CD4-positive, CD25-positive, alpha-beta regulatory T cell (primary cell): ENCODE results near the gene EFNB1. TPM values are rescaled to one million over a fixed set of nuclear protein-coding genes. Genes with fewer than 3 reads are reported as not detected.

Source experiments
- ATAC-seq, 2 donors: fragments of 150-1000 bp; cut with Tn5 transposase; one replicate each; pipeline ENCODE4 v1.10.0; 2021; ENCODE audit warnings: low read depth in 2 of 2, moderate number of reproducible peaks in 2 of 2, moderate library complexity in 1 of 2
- DNase-seq, 3 donors: peaks; one replicate each; pipeline versions ENCODE4 v3.0.0 to v3.0.0-alpha.2; 2012 to 2022; ENCODE audit warnings: mixed read lengths in 1 of 3
- H3K27ac ChIP-seq: one replicate; pipeline ENCODE4 v1.7.0; 2013; ENCODE audit warnings: mild to moderate bottlenecking, low read length; ENCODE audit not compliant: insufficient read depth, poor library complexity, severe bottlenecking
- H3K27me3 ChIP-seq: one replicate; pipeline ENCODE4 v1.7.0; 2013; ENCODE audit warnings: low read length; ENCODE audit not compliant: control insufficient read depth, insufficient read depth
- H3K36me3 ChIP-seq: one replicate; pipeline ENCODE4 v1.7.0; 2013; ENCODE audit warnings: mild to moderate bottlenecking, low read length, moderate library complexity; ENCODE audit not compliant: control insufficient read depth, insufficient read depth
- H3K4me1 ChIP-seq: 2 replicates; pipeline ENCODE4 v1.7.0; 2013; ENCODE audit warnings: mild to moderate bottlenecking, low read length; ENCODE audit not compliant: insufficient read depth, control insufficient read depth, poor library complexity, severe bottlenecking
- H3K4me3 ChIP-seq: one replicate; pipeline ENCODE4 v1.7.0; 2013; ENCODE audit warnings: low read depth, mild to moderate bottlenecking, low read length, moderate library complexity
- H3K9me3 ChIP-seq, 2 experiments: 1 replicate in 1 of 2; 2 replicates in 1 of 2; pipeline ENCODE4 v1.7.0; 2013; ENCODE audit warnings: low read length in 2 of 2, mild to moderate bottlenecking in 1 of 2, moderate library complexity in 1 of 2; ENCODE audit not compliant: control insufficient read depth in 2 of 2
- H3K27ac Mint-ChIP-seq, 3 donors: one replicate each; pipeline ENCODE4 v1.8.0; 2020 to 2022; ENCODE audit warnings: mild to moderate bottlenecking in 3 of 3, mixed read lengths in 3 of 3, moderate library complexity in 2 of 3
- H3K27me3 Mint-ChIP-seq: one replicate; pipeline ENCODE4 v1.8.0; 2022; ENCODE audit warnings: mild to moderate bottlenecking, mixed read lengths
- H3K36me3 Mint-ChIP-seq: one replicate; pipeline ENCODE4 v1.8.0; 2020; ENCODE audit warnings: mixed read lengths
- H3K4me1 Mint-ChIP-seq, 4 donors: one replicate each; pipeline ENCODE4 v1.8.0; 2020 to 2022; ENCODE audit warnings: mixed read lengths in 4 of 4, mild to moderate bottlenecking in 1 of 4
- H3K4me3 Mint-ChIP-seq, 4 donors: one replicate each; pipeline ENCODE4 v1.8.0; 2020 to 2022; ENCODE audit warnings: mild to moderate bottlenecking in 4 of 4, mixed read lengths in 4 of 4, moderate library complexity in 3 of 4
- H3K9me3 Mint-ChIP-seq, 7 donors: one replicate each; pipeline ENCODE4 v1.8.0; 2020 to 2022; ENCODE audit warnings: mixed read lengths in 7 of 7, mild to moderate bottlenecking in 3 of 7, moderate library complexity in 2 of 7
- polyA plus RNA-seq, 4 donors: library from polyadenylated mRNA; unstranded; fragments of 300-500 nt; fragmentation: Illumina TruSeq; gene quantifications; one replicate each; pipeline ENCODE4 v1.2.3, GENCODE V29; 2021
- total RNA-seq: library from RNA; stranded (reverse); gene quantifications from one replicate; pipeline ENCODE4 v1.2.3, GENCODE V29; 2022

The EFNB1 gene
- total and polyA plus RNA-seq, 5 donors from 2014 or later = 1.8 to 3.7 (median 3.3) TPM

- peaks cover 0 to 1% (median 0%) of the 10 kb centered on the region in 7 donors for H3K9me3 Mint-ChIP-seq
These were observed 12.6 kb downstream of the EFNB1 start for GRCh38 chrX:68841251-68842049.

DNA sequence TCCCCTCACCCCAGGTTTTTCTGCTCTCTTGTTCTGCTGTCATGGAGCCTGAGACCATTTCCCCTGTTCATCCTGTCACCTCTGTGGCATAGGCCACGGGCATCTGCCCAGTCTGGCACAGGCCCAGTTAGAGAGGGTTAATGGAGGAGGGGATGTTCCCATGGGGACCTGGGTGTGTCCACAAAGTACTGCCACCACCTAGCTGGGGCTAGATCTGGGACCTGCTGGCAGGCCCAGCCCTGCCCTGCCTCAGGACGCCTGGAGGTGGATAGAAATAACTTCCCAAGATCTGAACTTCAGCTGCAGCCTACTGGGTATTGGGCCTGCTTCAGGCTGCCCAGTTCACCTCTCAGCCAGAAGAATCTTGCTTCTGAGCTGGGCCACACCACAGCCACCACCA lies 13.5 kb downstream of the EFNB1 start:
- H3K36me3 Mint-ChIP-seq = no peaks in the 10 kb centered on the region
- H3K27me3 Mint-ChIP-seq = no peaks in the 10 kb centered on the region
- no peaks in the 10 kb centered on the region for H3K4me1 ChIP-seq
- H3K4me3 Mint-ChIP-seq = no peak overlapping the region
- peaks cover 0 to 1% (median 0%) of the 10 kb centered on the region in 7 donors for H3K9me3 Mint-ChIP-seq
- no peak overlapping the region for H3K27ac Mint-ChIP-seq
- H3K36me3 ChIP-seq = no peaks in the 10 kb centered on the region
- H3K4me1 Mint-ChIP-seq = peaks cover 0 to 4% (median 0%) of the 10 kb centered on the region in 4 donors
- no peaks in the 10 kb centered on the region for H3K27me3 ChIP-seq
- H3K4me3 ChIP-seq = no peak overlapping the region
- no peak overlapping the region for H3K27ac ChIP-seq
- no peak for ATAC-seq
- DNase-seq = no peak
- no peaks in the 10 kb centered on the region for H3K9me3 ChIP-seq

More at GRCh38 chrX:68841251-68842049, 12.6 kb downstream of the EFNB1 start:
- Mint-ChIP-seq H3K27ac (no peak overlapping the region), H3K4me1 (peaks cover 0 to 4% (median 2%) of the 10 kb centered on the region in 4 donors), H3K27me3 (no peaks in the 10 kb centered on the region), H3K36me3 (no peaks in the 10 kb centered on the region), H3K4me3 (no peak overlapping the region)
- Histone ChIP-seq H3K4me3 (no peak overlapping the region), H3K27me3 (no peaks in the 10 kb centered on the region), H3K4me1 (no peaks in the 10 kb centered on the region), H3K36me3 (no peaks in the 10 kb centered on the region), H3K9me3 (no peaks in the 10 kb centered on the region), H3K27ac (no peak overlapping the region)
- DNase-seq = no peak
- no peak for ATAC-seq

DNA sequence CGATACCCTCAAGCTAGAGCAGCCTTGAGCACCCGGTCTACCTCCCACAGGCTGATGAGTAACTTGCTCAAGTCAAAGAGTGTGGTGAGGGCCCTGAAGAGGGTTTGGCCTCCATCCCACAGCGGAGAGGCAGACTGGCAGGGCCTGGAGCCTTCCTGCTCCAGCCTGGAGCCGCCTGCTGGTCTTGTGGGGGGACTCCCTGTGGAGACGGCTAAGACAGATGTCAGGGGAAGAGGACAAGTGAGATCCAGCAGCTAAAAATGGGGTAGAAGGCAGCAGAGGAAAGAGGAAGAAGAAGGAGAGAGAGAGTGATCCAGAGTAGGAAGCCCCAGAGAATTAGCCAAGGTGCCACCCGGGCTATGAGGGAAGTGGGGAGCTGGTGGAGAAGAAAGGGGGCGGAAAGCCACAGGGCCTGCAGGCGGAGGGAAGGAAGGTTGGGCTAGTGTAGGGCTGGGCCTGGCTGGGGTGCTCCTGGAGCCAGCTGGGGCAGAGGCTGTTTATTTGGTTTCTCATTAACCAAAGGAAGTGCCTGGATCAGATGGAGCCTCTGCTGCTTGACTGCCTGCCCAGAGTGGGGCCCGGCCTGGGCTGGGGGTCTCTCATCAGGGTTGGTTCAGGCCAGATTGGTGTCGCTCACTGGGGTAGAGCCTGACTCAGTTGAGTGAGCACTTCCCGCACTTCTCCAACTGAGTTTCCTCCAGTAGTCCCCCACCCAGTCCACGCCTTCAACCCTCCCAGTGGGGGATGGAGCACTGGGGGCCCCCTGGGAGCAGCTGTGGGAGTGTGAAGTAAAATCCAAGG lies 14.2 kb downstream of the EFNB1 start:
- H3K4me1 Mint-ChIP-seq = no peaks in the 10 kb centered on the region
- peaks cover 0 to 1% (median 0%) of the 10 kb centered on the region in 7 donors for H3K9me3 Mint-ChIP-seq
- ATAC-seq (no peak), DNase-seq (no peak)
- H3K36me3 Mint-ChIP-seq = no peaks in the 10 kb centered on the region
- Histone ChIP-seq H3K27me3 (no peaks in the 10 kb centered on the region), H3K9me3 (no peaks in the 10 kb centered on the region), H3K4me3 (no peak overlapping the region), H3K27ac (no peak overlapping the region), H3K36me3 (no peaks in the 10 kb centered on the region), H3K4me1 (no peaks in the 10 kb centered on the region)
- H3K27ac Mint-ChIP-seq = no peak overlapping the region
- H3K4me3 Mint-ChIP-seq = no peak overlapping the region
- H3K27me3 Mint-ChIP-seq = no peaks in the 10 kb centered on the region

GRCh38 chrX:68843992-68844391 lies 15.2 kb downstream of the EFNB1 start:
- no peak overlapping the region for H3K27ac Mint-ChIP-seq
- H3K27me3 Mint-ChIP-seq = no peaks in the 10 kb centered on the region
- H3K4me3 Mint-ChIP-seq = no peak overlapping the region
- Histone ChIP-seq H3K4me3 (no peak overlapping the region), H3K36me3 (no peaks in the 10 kb centered on the region), H3K27ac (no peak overlapping the region), H3K4me1 (no peaks in the 10 kb centered on the region), H3K9me3 (no peaks in the 10 kb centered on the region), H3K27me3 (no peaks in the 10 kb centered on the region)
- ATAC-seq (no peak), DNase-seq (no peak)
- no peaks in the 10 kb centered on the region for H3K4me1 Mint-ChIP-seq
- H3K9me3 Mint-ChIP-seq = peaks cover 0 to 1% (median 0%) of the 10 kb centered on the region in 7 donors
- H3K36me3 Mint-ChIP-seq = no peaks in the 10 kb centered on the region

DNA sequence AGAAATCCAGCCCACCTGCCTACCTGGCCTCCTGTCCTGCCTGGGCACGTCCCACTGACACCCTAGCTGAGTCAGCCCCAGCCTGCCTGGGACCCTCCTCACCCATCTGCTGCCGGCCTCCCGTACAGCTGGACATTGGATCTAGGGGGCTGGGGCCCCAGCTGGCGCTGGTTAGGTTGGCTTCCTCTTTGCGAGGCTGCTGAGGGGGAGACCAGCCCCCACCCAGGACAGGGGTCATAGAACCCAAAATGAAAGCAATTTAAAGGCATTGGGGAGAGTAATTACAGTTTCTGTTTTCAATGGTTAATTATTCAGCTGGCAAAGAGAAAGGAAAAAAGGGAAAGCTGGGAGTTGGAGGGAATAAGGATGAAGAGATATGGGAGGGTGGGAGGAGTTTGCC lies 15.8 kb downstream of the EFNB1 start:
- H3K4me3 ChIP-seq = no peak overlapping the region
- H3K27ac ChIP-seq = no peak overlapping the region
- no peaks in the 10 kb centered on the region for H3K9me3 ChIP-seq
- H3K27ac Mint-ChIP-seq = peak overlapping the region in 1 of 3 donors; percentile 60
- H3K9me3 Mint-ChIP-seq = peaks cover 0 to 1% (median 0%) of the 10 kb centered on the region in 7 donors
- H3K4me1 Mint-ChIP-seq = no peaks in the 10 kb centered on the region
- DNase-seq (no peak), ATAC-seq (no peak)
- no peak overlapping the region for H3K4me3 Mint-ChIP-seq
- H3K27me3 Mint-ChIP-seq = no peaks in the 10 kb centered on the region
- no peaks in the 10 kb centered on the region for H3K36me3 Mint-ChIP-seq
- no peaks in the 10 kb centered on the region for H3K4me1 ChIP-seq
- no peaks in the 10 kb centered on the region for H3K27me3 ChIP-seq
- H3K36me3 ChIP-seq = no peaks in the 10 kb centered on the region

- H3K4me1 ChIP-seq = no peaks in the 10 kb centered on the region
- no peaks in the 10 kb centered on the region for H3K27me3 Mint-ChIP-seq
These were observed 17.7 kb downstream of the EFNB1 start for GRCh38 chrX:68846536-68846935.

DNA sequence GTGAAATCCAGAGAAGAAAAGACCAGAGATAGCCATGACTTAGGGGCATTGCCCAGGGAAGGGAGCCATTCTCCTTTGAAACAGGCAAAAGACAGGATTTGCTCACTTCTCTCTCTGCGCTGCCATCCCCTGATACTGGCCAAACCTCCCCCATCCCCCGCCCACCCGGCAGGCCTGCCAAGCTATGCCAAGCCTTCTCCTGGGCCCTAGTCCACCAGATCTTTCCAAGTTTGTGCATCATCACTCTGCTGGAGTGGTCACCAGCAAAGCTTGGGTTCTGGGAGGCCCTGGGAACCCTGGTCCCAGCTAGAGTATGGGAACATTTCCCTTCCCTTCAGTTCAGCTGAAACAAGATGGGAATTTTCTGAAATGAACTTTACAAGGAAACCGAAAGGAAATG lies 18.4 kb downstream of the EFNB1 start:
- H3K4me1 Mint-ChIP-seq = no peaks in the 10 kb centered on the region
- Histone ChIP-seq H3K27me3 (no peaks in the 10 kb centered on the region), H3K9me3 (no peaks in the 10 kb centered on the region), H3K4me1 (no peaks in the 10 kb centered on the region), H3K4me3 (no peak overlapping the region), H3K36me3 (no peaks in the 10 kb centered on the region), H3K27ac (no peak overlapping the region)
- no peak for DNase-seq
- H3K36me3 Mint-ChIP-seq = no peaks in the 10 kb centered on the region
- H3K4me3 Mint-ChIP-seq = no peak overlapping the region
- H3K9me3 Mint-ChIP-seq = no peaks in the 10 kb centered on the region
- peak overlapping the region in 1 of 3 donors; percentile 56 for H3K27ac Mint-ChIP-seq
- ATAC-seq = no peak
- no peaks in the 10 kb centered on the region for H3K27me3 Mint-ChIP-seq

More at GRCh38 chrX:68846536-68846935, 17.7 kb downstream of the EFNB1 start:
- ATAC-seq = no peak
- Mint-ChIP-seq H3K9me3 (peaks cover 0 to 1% (median 0%) of the 10 kb centered on the region in 7 donors), H3K4me3 (no peak overlapping the region), H3K4me1 (no peaks in the 10 kb centered on the region), H3K27ac (no peak overlapping the region), H3K36me3 (no peaks in the 10 kb centered on the region)
- H3K4me3 ChIP-seq = no peak overlapping the region
- H3K9me3 ChIP-seq = no peaks in the 10 kb centered on the region
- no peaks in the 10 kb centered on the region for H3K36me3 ChIP-seq
- H3K27ac ChIP-seq = no peak overlapping the region
- no peak for DNase-seq
- no peaks in the 10 kb centered on the region for H3K27me3 ChIP-seq
